K562 (cell line): ENCODE results near the gene RING1. TPM values are rescaled to one million over a fixed set of nuclear protein-coding genes. Genes with fewer than 3 reads are reported as not detected.
A peak's percentile ranks its signal among the peaks of the same experiment; 100 is the strongest.

ENCODE experiments used
- CBFB ChIP-seq: sonication (generic); formaldehyde crosslinking; IDR thresholded peaks from 2 replicates; pipeline ENCODE4 v1.4.0; 2020; ENCODE audit warnings: mild to moderate bottlenecking, missing genetic modification reagents
- CC2D1A ChIP-seq: fragments of 450-650 bp; IDR thresholded peaks from 2 replicates; pipeline ENCODE4 v1.6.1; 2017; ENCODE audit warnings: mild to moderate bottlenecking
- CEBPG ChIP-seq, 3 experiments: fragments of 200-800 bp in 1 of 3; sonication (Bioruptor generic) in 1 of 3; sonication (generic) in 1 of 3; formaldehyde crosslinking in 1 of 3; IDR thresholded peaks in 2 of 3; conservative IDR thresholded peaks in 1 of 3; 2 replicates each; pipeline versions ENCODE4 v1.6.1 to v1.8.0; 2016 to 2022; ENCODE audit warnings: missing compliant biosample characterization in 2 of 3, missing genetic modification characterization in 2 of 3, mild to moderate bottlenecking in 1 of 3, missing genetic modification reagents in 1 of 3
- CEBPZ ChIP-seq: fragments of 150-350 bp; IDR thresholded peaks from 2 replicates; pipeline ENCODE4 v1.6.1; 2014; ENCODE audit warnings: low read depth, mild to moderate bottlenecking, low read length, borderline replicate concordance
- ERF ChIP-seq: fragments of 450-650 bp; formaldehyde crosslinking; IDR thresholded peaks from 2 replicates; pipeline ENCODE4 v1.4.0; 2020; ENCODE audit warnings: mild to moderate bottlenecking, mixed read lengths
- ETV5 ChIP-seq: sonication (generic); formaldehyde crosslinking; IDR thresholded peaks from 2 replicates; pipeline ENCODE4 v1.4.0; 2020; ENCODE audit warnings: low read depth, mild to moderate bottlenecking, missing genetic modification reagents
- FOXJ3 ChIP-seq: sonication (generic); formaldehyde crosslinking; IDR thresholded peaks from 2 replicates; pipeline ENCODE4 v1.4.0; 2020; ENCODE audit warnings: mild to moderate bottlenecking, missing genetic modification reagents
- FOXK2 ChIP-seq, 2 experiments: fragments of 450-650 bp; IDR thresholded peaks in 1 of 2; conservative IDR thresholded peaks in 1 of 2; 2 replicates each; pipeline ENCODE4 v1.6.1; 2016; ENCODE audit warnings: low read depth in 2 of 2, mild to moderate bottlenecking in 1 of 2
- HDAC1 ChIP-seq, 2 experiments: fragments of 450-650 bp; IDR thresholded peaks; 2 replicates each; pipeline ENCODE4 v1.6.1; 2016 to 2017; ENCODE audit warnings: inconsistent platforms in 1 of 2, mild to moderate bottlenecking in 1 of 2, moderate library complexity in 1 of 2
- IRF2 ChIP-seq: sonication (generic); formaldehyde crosslinking; IDR thresholded peaks from 2 replicates; pipeline ENCODE4 v1.8.1; 2022; ENCODE audit warnings: mild to moderate bottlenecking, missing genetic modification reagents
- KDM1A ChIP-seq, 2 experiments: fragments of 450-650 bp; IDR thresholded peaks; 2 replicates each; pipeline ENCODE4 v1.6.1; 2016; ENCODE audit warnings: mild to moderate bottlenecking in 2 of 2
- KDM5B ChIP-seq: fragments of 200-600 bp; sonication (generic); IDR thresholded peaks from 2 replicates; pipeline ENCODE4 v1.6.1; 2012; ENCODE audit warnings: low read depth, mild to moderate bottlenecking, moderate library complexity, low read length, control low read depth, inconsistent platforms; ENCODE audit not compliant: insufficient replicate concordance
- NCOA1 ChIP-seq: fragments of 450-650 bp; IDR thresholded peaks from 2 replicates; pipeline ENCODE4 v1.6.1; 2016; ENCODE audit warnings: low read depth
- PURB ChIP-seq: sonication (generic); formaldehyde crosslinking; IDR thresholded peaks from 2 replicates; pipeline ENCODE4 v1.9.0; 2021; ENCODE audit warnings: low read depth, mild to moderate bottlenecking, missing genetic modification reagents
- SETDB1 ChIP-seq: IDR thresholded peaks from one replicate; pipeline ENCODE4 v1.6.1; 2012; ENCODE audit warnings: low read length, control low read depth, inconsistent platforms
- TCF7 ChIP-seq: sonication (generic); IDR thresholded peaks from 2 replicates; pipeline ENCODE4 v1.6.1; 2016; ENCODE audit warnings: antibody characterized with exemption, borderline replicate concordance
- THRAP3 ChIP-seq: fragments of 450-650 bp; IDR thresholded peaks from 2 replicates; pipeline ENCODE4 v1.6.1; 2016; ENCODE audit warnings: mild to moderate bottlenecking, inconsistent platforms, borderline replicate concordance
- ZFP1 ChIP-seq: fragments of 450-650 bp; formaldehyde crosslinking; IDR thresholded peaks from 2 replicates; pipeline ENCODE4 v1.4.0; 2020; ENCODE audit warnings: mild to moderate bottlenecking, mixed read lengths
- ZKSCAN8 ChIP-seq: fragments of 200-800 bp; sonication (Bioruptor generic); IDR thresholded peaks from 2 replicates; pipeline ENCODE4 v1.6.1; 2016; ENCODE audit warnings: missing genetic modification characterization, missing compliant biosample characterization
- ZNF431 ChIP-seq: sonication (generic); formaldehyde crosslinking; IDR thresholded peaks from 2 replicates; pipeline ENCODE4 v1.8.0; 2022; ENCODE audit warnings: mild to moderate bottlenecking, missing genetic modification reagents
- polyA plus RNA-seq, 8 experiments: library from polyadenylated mRNA; depleted of rRNA in 4 of 8; stranded (reverse) in 5 of 8; unstranded in 3 of 8; fragments of >200 nt; fragmentation: Nextera tagmentation in 2 of 8; fragmentation: Illumina TruSeq in 1 of 8; extraction: Ambion mirVana in 2 of 8; extraction: Trizol in 1 of 8; gene quantifications; 2 replicates each; pipeline versions ENCODE4 v1.2.1 to v1.2.3, GENCODE V29; 2011 to 2014; ENCODE audit warnings: inconsistent platforms in 1 of 8, missing spikeins in 1 of 8
- total RNA-seq, 7 experiments: library from RNA; depleted of rRNA in 6 of 7; stranded (reverse); fragments of >200 nt in 6 of 7; fragmentation: Illumina TruSeq in 2 of 7; extraction: Trizol in 2 of 7; gene quantifications; 2 replicates each; pipeline versions ENCODE4 v1.2.1 to v1.2.3, GENCODE V29; 2011 to 2021; ENCODE audit warnings: low replicate concordance in 1 of 7

Gene RING1
- total and polyA plus RNA-seq, 9 of the 15 experiments (the other 6 are each of a cell fraction or from before 2014, with no cell fraction given), result 4.2 to 59.1 (median 36.9) TPM

- TF ChIP-seq HDAC1 (IDR thresholded peaks at IDR 0.05) (peak in 1 of 2 experiments; percentile 32; a peak in 1 of 4 replicates), CEBPG (CRISPR knock-in tag; IDR thresholded peaks at IDR 0.05) (no peak), CEBPG (tag; conservative IDR thresholded peaks at IDR 0.05 in 1 of 2, IDR thresholded peaks at IDR 0.05 in 1 of 2) (no peak), PURB (CRISPR knock-in tag) (no peak), CBFB (CRISPR knock-in tag) (peak; percentile 90; the same call in 1 of the 2 replicates), CC2D1A (no peak), ZFP1 (CRISPR knock-in tag) (no peak; the same call in 1 of the 2 replicates), ZKSCAN8 (CRISPR knock-in tag) (no peak), NCOA1 (peak; percentile 33; the same call in 1 of the 2 replicates), SETDB1 (peak; percentile 84), CEBPZ (no peak), KDM5B (peak; percentile 86), FOXJ3 (CRISPR knock-in tag) (no peak), IRF2 (no peak), ERF (CRISPR knock-in tag) (peak; percentile 93), ETV5 (CRISPR knock-in tag) (peak; percentile 77), ZNF431 (no peak), FOXK2 (conservative IDR thresholded peaks at IDR 0.05 in 1 of 2, IDR thresholded peaks at IDR 0.05 in 1 of 2; ENCODE audit: low read depth in 2 of 2) (peak in 1 of 2 experiments; percentile 5; a peak in 2 of 4 replicates), KDM1A (IDR thresholded peaks at IDR 0.05) (peak in 1 of 2 experiments; percentile 97; a peak in 2 of 4 replicates), THRAP3 (no peak), TCF7 (no peak; the same call in 1 of the 2 replicates)
Observed at GRCh38 chr6:33200219-33201146, 7.8 kb upstream of the RING1 start, which contains the start of the genes RXRB and SLC39A7 (continued).
